Measurements from ENCODE around the gene KCNJ9.
A peak's percentile ranks its signal among the peaks of the same experiment; 100 is the strongest.

Gene KCNJ9

DNA sequence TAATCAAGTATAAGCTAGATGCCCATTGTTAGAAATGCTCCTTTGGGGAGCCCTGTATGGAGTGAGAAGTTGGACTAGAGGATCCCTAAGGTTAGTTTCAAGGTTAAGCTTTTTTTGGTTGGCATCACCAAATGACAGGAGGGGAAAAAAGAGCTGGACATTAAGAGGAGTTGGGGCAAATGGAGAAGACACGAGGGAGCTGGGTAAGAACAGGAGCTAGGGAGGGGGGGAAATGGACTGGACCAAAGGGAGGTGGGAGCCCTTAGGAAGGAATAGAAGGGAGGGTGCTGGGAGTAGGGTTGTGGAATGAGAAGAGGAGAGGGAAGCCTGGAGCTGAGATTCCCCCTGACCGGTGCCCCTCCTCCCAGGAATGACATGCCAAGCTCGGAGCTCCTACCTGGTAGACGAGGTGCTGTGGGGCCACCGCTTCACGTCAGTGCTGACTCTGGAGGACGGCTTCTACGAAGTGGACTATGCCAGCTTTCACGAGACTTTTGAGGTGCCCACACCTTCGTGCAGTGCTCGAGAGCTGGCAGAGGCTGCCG lies 5.9 kb downstream of the KCNJ9 start:
- no peak for DNase-seq (ENCODE audit: low read depth in 2 of 2)

DNA sequence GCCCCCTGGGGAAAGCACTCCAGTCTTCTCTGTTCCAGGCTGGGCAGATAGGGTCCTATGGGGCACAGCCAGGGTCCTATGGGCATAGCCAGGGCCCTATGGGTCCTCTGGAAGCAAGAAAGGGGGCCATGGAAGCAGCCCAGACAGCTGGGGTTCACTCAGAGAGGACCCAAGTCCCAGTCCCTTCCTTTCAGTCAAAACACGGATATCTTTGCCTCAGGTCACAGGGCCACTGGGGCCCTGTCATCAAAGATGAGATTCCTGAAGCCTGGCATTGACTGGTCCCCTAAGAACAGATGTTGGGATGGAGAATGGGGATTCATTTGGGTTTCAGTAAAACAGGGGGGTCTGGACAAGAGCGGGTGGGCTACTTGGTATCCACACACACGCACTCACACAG lies 8.5 kb downstream of the KCNJ9 start:
- DNase-seq (ENCODE audit: low read depth in 2 of 2), result no peak

- DNase-seq (ENCODE audit: low read depth in 2 of 2), result no peak
These were observed 9.4 kb downstream of the KCNJ9 start for GRCh38 chr1:160090760-160091159.

DNA sequence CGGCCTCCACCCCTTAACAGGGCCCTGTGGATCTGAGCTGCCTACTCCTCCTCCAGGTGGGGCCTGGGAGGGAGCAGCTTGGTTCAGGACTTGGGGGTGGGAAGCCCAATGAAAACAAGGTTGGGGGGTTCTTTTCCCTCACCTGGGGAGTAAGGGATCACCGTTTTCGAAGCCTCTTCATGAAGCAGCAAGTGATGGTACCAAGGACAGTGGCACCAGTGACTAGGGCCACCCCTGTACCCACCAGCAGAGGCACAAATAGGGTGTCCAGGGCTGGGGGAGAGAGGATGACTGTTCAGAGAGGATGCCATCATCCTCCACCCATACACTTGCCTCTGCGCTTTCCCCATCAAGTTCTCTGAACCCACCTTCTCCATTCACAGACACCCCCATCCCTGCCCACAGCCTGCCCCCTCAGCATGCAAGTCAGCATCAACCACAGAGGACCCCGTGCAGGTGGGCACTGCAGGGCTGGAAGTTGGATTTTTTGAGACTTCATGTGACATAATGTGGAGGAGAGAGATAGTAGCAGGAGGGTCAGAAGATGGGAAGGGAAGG lies 10.4 kb downstream of the KCNJ9 start:
- DNase-seq (ENCODE audit: low read depth in 2 of 2), result no peak

DNA sequence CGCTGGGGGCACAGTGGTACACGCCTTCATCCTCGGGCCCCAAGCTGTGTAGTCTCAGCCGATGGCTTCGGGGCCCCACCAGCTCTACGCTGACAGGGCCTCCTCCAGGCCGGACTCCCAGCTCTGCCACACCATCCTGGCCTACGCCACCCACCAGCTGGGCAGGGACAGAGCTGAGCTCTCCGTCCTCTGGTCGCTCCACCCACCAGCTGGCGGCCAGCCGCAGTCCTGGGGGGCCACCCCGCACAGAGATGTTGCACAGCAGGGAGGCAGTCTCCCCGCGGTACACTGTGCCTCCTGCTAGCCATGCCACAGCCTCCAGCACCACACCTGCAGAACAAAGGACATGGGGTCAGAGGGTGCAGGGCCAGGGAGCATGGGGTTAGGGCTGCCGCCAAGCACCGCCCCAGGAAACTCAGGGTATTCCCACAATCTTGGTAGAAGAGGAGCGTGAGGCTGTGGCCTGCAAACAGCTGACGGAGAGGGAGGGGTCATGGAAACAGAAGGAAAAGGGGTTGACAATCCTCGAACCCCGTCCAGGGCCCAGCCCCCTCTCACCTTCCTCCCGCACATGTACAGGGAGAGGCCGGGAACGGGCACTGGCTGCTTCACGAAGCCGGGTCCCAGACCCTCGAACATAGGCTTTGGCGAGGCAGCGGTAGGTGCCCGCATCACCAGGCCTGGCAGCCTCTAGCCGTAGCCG lies 11.2 kb downstream of the KCNJ9 start:
- no peak for DNase-seq (ENCODE audit: low read depth in 2 of 2)

- DNase-seq (ENCODE audit: low read depth in 2 of 2), result no peak
These were observed 11.7 kb downstream of the KCNJ9 start for GRCh38 chr1:160093069-160093395.

DNA sequence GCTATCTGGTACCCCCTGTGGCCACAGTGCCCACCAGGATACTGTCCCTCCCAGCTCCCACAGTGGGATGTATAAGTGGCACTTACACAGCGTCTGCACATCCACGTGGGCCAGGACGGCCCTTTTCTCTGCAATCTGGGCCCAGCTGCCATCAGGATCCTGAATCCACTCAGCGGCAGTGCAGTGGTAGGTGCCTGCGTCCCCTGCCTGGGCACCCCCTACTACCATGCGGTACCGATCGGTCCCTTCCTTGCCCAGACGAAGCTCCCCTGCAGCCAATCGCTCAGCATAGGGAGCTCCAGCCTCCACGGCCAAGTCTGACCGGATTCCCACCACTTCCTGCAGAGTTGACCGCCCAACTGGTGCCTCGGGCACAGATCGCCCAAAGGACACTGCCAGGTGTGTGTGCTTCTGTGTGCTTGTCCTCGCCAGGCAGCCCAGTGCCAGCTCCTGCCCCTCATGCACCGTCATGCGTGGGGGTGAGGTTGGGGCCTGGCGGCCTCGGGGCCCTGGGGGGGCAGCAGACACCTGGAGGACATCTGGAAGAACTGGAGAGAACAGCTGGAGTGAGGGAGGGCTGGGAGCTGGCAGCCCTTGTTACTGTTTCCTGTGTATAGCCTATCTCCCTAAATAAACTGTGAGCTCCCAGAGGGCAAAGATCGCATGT lies 12.4 kb downstream of the KCNJ9 start:
- DNase-seq (ENCODE audit: low read depth in 2 of 2), result no peak

DNA sequence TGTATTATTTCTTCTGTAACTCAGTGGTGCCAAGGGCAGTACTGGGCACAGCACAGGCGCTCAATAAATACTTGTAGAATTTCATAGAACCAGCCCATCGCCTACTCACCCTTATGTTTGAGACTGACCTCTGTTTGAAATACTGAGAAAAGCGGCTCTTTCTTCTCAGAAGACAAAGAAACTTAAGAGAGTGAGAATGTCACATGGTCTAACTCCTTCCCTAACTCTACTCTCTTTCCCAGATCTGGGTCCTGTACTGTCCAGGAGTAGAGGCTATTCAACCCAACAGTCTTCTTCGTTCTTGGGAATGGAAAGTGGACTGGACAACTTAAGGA lies 12.9 kb downstream of the KCNJ9 start:
- DNase-seq (ENCODE audit: low read depth in 2 of 2), result no peak

GRCh38 chr1:160094806-160095205 lies 13.5 kb downstream of the KCNJ9 start:
- DNase-seq (ENCODE audit: low read depth in 2 of 2), result no peak

DNA sequence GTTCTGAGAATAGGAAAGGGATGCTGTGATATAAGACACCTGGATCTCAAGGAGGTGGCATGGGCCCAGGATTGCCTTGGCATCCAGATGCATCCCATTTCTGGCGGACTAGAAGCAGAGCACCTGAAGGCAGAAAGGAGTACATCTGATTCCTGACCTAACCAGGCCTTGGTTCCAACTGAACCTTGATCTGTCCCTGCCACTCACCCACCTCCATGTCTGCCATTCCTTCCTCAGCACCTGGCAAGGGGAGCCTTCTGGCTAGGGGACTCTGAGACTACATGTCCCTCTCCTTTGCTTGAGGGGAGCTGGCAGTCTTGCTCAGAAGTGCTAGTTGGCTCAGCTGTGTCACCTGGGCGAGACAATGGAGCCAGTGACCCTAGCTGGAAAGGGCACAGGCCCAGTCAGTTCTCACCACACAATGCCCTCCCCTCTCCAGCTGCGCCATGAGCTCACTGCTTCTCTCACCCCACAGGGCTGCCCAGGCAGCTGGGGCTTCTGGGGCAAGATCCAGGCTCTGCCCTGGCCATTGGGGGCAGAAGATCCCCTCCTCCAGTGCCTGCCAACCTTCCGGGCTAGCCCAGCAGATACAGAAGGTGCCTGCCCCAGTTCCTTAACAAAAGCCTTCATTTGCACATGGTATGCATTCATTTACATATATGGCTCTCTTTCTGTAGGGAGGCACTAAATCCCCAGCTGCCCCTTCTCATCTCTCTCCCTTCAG lies 14.2 kb downstream of the KCNJ9 start:
- DNase-seq (ENCODE audit: low read depth in 2 of 2), result no peak

DNA sequence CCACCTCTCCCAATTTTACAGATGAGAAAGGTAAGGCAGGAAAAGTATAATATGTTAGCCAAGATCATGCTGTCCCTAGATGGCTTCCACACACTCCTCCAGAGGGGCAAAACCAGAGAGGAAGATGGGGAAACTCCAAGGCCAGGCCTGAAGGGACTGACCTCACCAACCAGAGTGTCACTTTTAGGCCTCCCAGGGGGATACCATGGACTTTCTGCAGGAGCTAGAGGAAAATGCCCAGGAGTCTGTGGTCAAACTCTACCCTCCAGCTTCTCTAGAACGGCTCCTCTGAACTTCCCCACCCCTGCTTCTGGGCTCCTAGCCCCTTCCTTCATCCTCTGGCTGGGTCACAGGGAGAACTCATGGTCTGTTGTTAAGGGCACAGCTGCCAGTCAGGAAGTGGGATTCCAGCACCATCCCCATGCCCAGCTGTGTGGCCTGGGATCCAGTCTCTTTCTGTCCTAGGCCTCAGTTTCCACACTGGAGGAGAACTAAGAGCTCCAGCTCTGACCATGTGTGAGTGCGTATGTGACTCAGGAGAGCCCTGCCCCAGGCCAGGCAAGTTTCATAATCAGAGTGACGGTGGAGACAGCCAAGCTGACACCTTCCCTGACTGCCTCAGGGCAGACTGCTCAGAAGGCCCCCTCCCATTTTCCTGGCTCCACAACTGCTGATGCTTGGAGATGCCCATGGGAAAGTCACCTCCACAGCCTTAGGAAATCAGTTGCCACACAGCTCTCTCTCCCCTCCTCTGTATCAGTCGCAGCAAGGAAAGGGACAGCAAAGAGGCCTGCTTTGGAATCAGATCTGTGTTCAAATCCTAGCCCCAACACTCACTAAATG lies 15.2 kb downstream of the KCNJ9 start:
- no peak for DNase-seq (ENCODE audit: low read depth in 2 of 2)

GRCh38 chr1:160097151-160097910 lies 16.0 kb downstream of the KCNJ9 start:
- peak in 1 of 2 experiments; percentile 26 for DNase-seq (ENCODE audit: low read depth in 2 of 2)

DNA sequence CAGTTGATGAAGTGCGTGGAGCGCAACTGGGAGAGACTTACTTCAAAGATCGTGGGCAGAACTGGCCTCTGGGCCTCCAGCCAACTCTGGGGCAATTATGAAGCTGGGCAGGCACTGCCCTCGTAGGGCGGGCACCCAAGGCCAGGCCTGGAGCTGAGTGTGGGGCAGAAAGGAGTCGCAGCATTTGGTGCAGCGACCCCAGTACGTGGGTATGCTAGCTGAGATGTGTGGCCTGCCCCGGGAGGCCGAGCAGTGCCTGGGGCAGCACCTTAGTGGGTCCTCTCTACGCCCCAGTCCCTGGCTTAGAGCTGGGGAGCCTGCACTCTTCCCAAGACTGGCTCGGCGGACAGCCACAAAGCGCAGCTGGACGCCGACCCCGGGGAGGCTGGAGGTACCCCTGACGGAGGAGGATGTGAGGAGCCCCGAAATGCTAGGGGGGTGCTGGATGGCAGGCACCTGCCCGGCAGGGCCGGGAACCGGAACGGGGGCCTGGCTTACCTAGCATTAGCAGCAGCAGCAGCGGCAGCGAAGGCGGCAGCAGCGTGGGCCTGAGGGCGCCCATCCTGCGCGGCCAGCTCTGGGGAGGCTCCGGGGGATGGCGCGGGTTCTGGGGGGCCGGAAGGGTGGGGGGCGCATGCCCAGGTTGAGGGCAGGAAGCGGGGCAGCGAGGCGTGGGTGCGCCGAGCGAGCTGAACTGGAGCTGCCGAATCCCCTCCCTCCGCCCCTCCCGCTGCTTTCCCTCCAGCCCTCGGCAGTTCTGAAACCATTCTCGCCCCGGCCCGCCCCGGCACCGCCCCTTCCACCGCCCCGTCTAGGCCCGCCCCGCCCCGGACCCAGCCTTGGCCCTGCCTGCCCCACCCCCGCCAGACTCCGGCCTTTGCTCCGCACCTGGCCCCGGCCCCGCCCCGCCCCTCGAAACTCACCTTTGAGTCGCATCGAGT lies 16.8 kb downstream of the KCNJ9 start, which contains the start of gene IGSF8:
TSS of gene IGSF8 (minus strand) at position 709 of the 941 bp plus-strand sequence. CDS start at position 562, 147 bp downstream.
- DNase-seq (ENCODE audit: low read depth in 2 of 2), result peak; percentile 86 to 93

DNA sequence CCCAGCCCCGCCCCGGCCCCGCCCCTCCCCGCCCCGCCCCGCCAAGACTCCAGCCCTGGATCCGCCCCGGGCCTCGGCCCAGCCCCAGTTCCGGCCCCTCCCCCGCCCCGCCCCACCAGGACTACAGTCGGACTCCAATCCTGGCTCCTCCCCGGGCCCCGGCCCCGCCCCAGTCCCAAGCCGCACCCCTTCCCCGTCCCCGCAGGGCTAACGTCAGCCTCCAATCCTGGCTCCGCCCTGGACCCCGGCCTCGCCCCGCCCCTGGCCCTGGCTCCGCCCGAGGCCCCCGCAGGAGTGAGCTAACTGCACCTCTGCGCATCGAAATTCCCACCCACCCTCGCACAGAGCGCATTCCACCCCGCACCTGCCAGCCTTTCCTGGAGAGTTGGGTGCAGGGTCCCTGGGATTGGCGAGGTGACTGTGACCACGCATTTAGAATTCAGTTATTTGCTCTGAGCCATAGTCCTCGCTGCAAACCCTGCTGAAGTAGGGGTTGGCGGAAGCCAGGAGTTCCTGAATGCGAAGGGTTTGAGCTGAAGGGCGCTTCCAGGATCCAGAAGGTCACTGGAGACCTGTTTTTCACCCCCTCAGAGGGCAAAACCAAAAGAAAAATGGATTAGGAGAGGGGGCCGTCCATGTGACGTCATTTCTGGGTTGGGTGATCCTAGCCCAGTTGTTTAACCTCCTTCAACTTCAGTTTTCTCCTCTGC lies 17.7 kb downstream of the KCNJ9 start:
- DNase-seq (ENCODE audit: low read depth in 2 of 2), result peak; percentile 95 to 99

DNA sequence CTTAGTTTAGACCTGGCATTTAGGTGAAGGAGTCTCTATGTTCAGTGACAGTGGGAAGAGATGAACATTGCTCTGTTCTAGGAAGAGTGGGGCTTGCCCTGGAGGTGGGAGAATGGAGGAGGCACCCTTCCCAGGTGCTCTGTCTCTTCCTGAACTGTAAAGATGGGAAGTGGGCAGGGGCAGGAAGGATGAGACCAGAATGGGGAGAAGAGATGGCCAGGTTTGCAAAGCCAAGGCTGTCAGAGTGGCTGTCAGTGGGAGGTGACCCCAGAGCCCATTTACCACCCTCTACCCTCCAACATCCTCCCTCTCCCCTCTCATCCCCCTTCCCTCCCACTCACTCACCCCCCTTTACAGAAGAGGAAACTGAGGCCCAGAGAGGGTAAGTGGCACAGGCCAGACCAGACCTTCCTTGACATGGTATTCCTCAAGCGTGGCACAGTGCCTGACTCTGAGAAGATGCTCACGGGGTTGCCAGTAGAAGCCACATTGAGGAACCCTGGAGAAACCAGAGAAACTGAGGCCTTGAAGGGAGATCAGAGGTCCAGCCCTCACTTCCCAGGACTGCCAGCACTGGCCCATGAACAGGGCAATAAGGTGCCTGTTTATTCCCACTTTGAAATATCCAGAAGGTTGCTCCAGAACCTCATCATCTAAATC lies 18.5 kb downstream of the KCNJ9 start:
- DNase-seq (ENCODE audit: low read depth in 2 of 2), result no peak

DNA sequence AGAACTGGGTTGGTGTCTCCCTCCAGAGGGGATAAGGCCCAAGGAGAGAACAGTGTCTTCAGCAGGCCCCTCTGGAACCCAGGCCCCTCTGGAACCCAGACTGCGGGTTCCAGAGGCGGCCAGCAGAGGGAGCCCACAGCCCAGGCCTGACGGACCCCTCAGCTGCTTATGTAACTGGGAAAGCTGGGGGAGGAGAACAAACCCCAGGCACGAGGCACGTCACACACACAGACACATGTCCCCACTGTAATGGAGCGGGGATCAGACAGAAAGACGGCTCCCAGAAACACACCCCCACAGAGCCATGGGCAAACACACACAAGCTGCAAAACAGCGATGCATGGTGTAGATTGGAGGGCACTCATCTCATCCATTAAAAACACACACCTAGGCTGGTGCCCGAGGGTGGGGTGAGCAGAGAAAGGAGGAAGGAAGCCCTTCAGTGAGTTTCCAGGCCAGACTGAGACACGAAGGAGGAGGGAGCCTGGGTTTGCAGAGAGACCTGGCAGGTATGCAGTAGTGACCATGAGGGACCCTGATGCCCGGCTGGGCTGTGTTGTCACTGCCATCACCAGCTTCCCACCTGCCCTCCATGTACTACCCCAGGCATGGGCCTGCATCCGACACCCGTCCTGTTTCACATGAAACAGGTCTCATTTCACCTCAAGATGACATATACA lies 19.8 kb downstream of the KCNJ9 start:
- peak; percentile 44 to 63 for DNase-seq (ENCODE audit: low read depth in 2 of 2)

GRCh38 chr1:160101717-160102522 lies 20.6 kb downstream of the KCNJ9 start:
- no peak for DNase-seq (ENCODE audit: low read depth in 2 of 2)

All from stimulated activated CD4-positive, alpha-beta T cell treated with anti-CD3 and anti-CD28 coated beads, Interleukin-12 subunit alpha, Interleukin-12 subunit beta, amount 100 ng/mL, for 24 hours (primary cell).